GM12878 (cell line): ENCODE measurements around the gene RAP1B. TPM values are rescaled to one million over a fixed set of nuclear protein-coding genes. Genes with fewer than 3 reads are reported as not detected.

Experiments
- ATF3 ChIP-seq: IDR thresholded peaks from 2 replicates; pipeline ENCODE4 v1.6.1; 2011; ENCODE audit warnings: low read depth, mild to moderate bottlenecking, low read length, moderate library complexity, borderline replicate concordance; ENCODE audit errors: extremely low read depth
- CEBPB ChIP-seq, 2 experiments: fragments of 150-350 bp in 1 of 2; IDR thresholded peaks; 2 replicates each; pipeline ENCODE4 v1.6.1; 2012 to 2014; ENCODE audit warnings: low read depth in 2 of 2, low read length in 2 of 2, borderline replicate concordance in 1 of 2, inconsistent platforms in 1 of 2
- CHD4 ChIP-seq: fragments of 200-600 bp; sonication (generic); IDR thresholded peaks from 2 replicates; pipeline ENCODE4 v1.6.1; 2016; ENCODE audit warnings: mild to moderate bottlenecking
- EED ChIP-seq: sonication (generic); IDR thresholded peaks from 2 replicates; pipeline ENCODE4 v1.6.1; 2016; ENCODE audit warnings: antibody characterized with exemption, low read depth
- ELK1 ChIP-seq: IDR thresholded peaks from 2 replicates; pipeline ENCODE4 v1.6.1; 2012; ENCODE audit warnings: low read depth, low read length, improper control_type of control experiment
- EP300 ChIP-seq, 2 experiments: fragments of 150-350 bp in 1 of 2; IDR thresholded peaks; 2 replicates each; pipeline ENCODE4 v1.6.1; 2011 to 2012; ENCODE audit warnings: low read depth in 2 of 2, low read length in 2 of 2, borderline replicate concordance in 1 of 2, improper control_type of control experiment in 1 of 2, inconsistent platforms in 1 of 2; ENCODE audit not compliant: control insufficient read depth in 1 of 2
- FOXM1 ChIP-seq: IDR thresholded peaks from 2 replicates; pipeline ENCODE4 v1.6.1; 2012; ENCODE audit warnings: low read depth, mild to moderate bottlenecking, inconsistent platforms, low read length, moderate library complexity
- NFXL1 ChIP-seq: fragments of 450-650 bp; IDR thresholded peaks from 2 replicates; pipeline ENCODE4 v1.6.1; 2017; ENCODE audit warnings: antibody characterized with exemption, mild to moderate bottlenecking, borderline replicate concordance
- PBX3 ChIP-seq: IDR thresholded peaks from 2 replicates; pipeline ENCODE4 v1.6.1; 2011; ENCODE audit warnings: mild to moderate bottlenecking, low read depth, low read length, moderate library complexity; ENCODE audit not compliant: insufficient replicate concordance
- RELA ChIP-seq: fragments of 450-650 bp; IDR thresholded peaks from 2 replicates; pipeline ENCODE4 v1.8.0; 2014; ENCODE audit warnings: borderline replicate concordance; ENCODE audit not compliant: partially characterized antibody
- USF2 ChIP-seq: IDR thresholded peaks from 2 replicates; pipeline ENCODE4 v1.6.1; 2011; ENCODE audit warnings: low read depth, low read length, improper control_type of control experiment, borderline replicate concordance
- ZBTB40 ChIP-seq: fragments of 450-650 bp; IDR thresholded peaks from 2 replicates; pipeline ENCODE4 v1.6.1; 2016; ENCODE audit warnings: mild to moderate bottlenecking, moderate library complexity, borderline replicate concordance
- ZNF24 ChIP-seq: fragments of 450-650 bp; IDR thresholded peaks from 2 replicates; pipeline ENCODE4 v1.6.1; 2017; ENCODE audit warnings: antibody characterized with exemption, mild to moderate bottlenecking
- polyA plus RNA-seq, 11 experiments: library from polyadenylated mRNA; depleted of rRNA in 4 of 11; unstranded in 6 of 11; stranded (reverse) in 5 of 11; fragments of >200 nt; fragmentation: Nextera tagmentation in 4 of 11; fragmentation: Illumina TruSeq in 1 of 11; extraction: Ambion mirVana in 4 of 11; extraction: Trizol in 1 of 11; gene quantifications; 1 replicate in 1 of 11; 2 replicates in 10 of 11; pipeline versions ENCODE4 v1.2.1 to v1.2.3, GENCODE V29; 2011 to 2016; ENCODE audit warnings: inconsistent platforms in 2 of 11, missing spikeins in 2 of 11, low read depth in 1 of 11
- total RNA-seq, 4 experiments: library from RNA; depleted of rRNA in 3 of 4; stranded (reverse); fragments of >200 nt in 3 of 4; fragmentation: Illumina TruSeq in 1 of 4; extraction: Trizol in 1 of 4; gene quantifications; 2 replicates each; pipeline versions ENCODE4 v1.2.1 to v1.2.3, GENCODE V29; 2013 to 2021

Gene RAP1B
- total and polyA plus RNA-seq, 10 of the 15 experiments (the other 5 are each of a cell fraction or from before 2014, with no cell fraction given) = 88.9 to 219 (median 127) TPM

GRCh38 chr12:68686595-68687521, 76.2 kb downstream of the RAP1B start, which contains the start of gene NUP107 (continued):
- TF ChIP-seq USF2 = no peak
- TF ChIP-seq PBX3 = no peak
- TF ChIP-seq EED = 0 out of 2 replicates have a peak, but pooled peaks have one; percentile 21
- peak; percentile 76; the same call in 1 of the 2 replicates for TF ChIP-seq ELK1
- no peak for TF ChIP-seq CHD4
- TF ChIP-seq NFXL1 = no peak
- no peak for TF ChIP-seq ATF3
- peak; percentile 100 for TF ChIP-seq ZBTB40
- TF ChIP-seq FOXM1 = no peak
- no peak for TF ChIP-seq EP300 (IDR thresholded peaks at IDR 0.05; ENCODE audit: borderline replicate concordance in 1 of 2, control insufficient read depth in 1 of 2, low read depth in 2 of 2, low read length in 2 of 2)
- peak; percentile 47; the same call in 1 of the 2 replicates for TF ChIP-seq ZNF24
- TF ChIP-seq CEBPB (IDR thresholded peaks at IDR 0.05; ENCODE audit: borderline replicate concordance in 1 of 2, low read depth in 2 of 2, low read length in 2 of 2) = no peak
- TF ChIP-seq RELA = peak; percentile 91
